ENCODE results near the gene PDZRN4. TPM values are rescaled to one million over a fixed set of nuclear protein-coding genes. Genes with fewer than 3 reads are reported as not detected.

The PDZRN4 gene
- total and polyA plus RNA-seq, 2 of the 4 experiments (the other 2 are of a cell fraction) = not detected

DNA sequence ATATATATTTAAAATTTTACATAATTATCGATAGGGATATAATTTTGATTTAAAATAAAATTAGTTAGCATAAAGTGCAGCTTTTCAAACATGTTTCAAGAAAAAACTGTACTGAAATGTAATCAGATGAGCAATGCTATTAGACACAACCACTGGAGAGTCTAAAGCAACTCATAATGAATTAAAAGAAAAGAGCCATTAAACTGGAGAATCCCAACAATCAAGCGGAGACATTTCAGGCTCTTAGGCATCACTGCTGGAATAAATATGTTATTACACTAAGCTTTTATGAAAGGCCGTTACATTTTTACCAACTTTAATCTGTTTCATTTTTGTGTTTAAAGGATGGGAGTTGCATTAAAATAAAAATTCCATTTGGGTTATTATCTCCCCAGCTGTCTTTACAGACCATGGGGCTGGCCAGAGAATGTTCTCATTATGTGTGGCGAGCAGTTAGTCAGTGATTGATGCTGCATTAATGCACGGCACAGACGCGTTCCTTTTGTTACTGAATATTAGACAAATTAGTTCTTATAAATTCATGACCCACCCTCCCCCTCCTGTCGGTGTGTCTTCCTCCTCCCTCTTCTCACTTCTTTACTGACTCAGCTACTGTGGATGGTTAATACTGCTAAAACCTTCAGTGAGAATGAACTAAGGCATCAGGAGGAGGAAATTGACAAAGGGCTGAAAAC, 156.8 kb downstream of the PDZRN4 start:
- H3K27me3 ChIP-seq (ENCODE audit: control insufficient read depth, insufficient read depth, low read length) = no peaks in the 10 kb centered on the region
- H3K9me1 ChIP-seq (ENCODE audit: insufficient read depth, low read length) = no peaks in the 10 kb centered on the region
- no peak overlapping the region for H4K5ac ChIP-seq (ENCODE audit: low read depth, low read length)
- no peaks in the 10 kb centered on the region for H3K36me3 ChIP-seq (ENCODE audit: control insufficient read depth, insufficient read depth, low read length)
- dilution Hi-C loops (cut with HindIII; ENCODE audit: low sequenced_read_pairs, unreplicated experiment) = no loop called here
- in situ Hi-C loops (cut with MboI; ENCODE audit: low sequenced_read_pairs) = no loop called here
- ChIA-PET POLR2A (ENCODE audit: unreplicated experiment) (no interaction called here), CTCF (no interaction called here)
- no peak overlapping the region for H2BK20ac ChIP-seq (ENCODE audit: low read depth, low read length)
- no peak overlapping the region for H3K18ac ChIP-seq (ENCODE audit: low read depth, low read length)
- H3K9ac ChIP-seq (ENCODE audit: low read depth, low read length) = no peak overlapping the region
- no peak overlapping the region for H3K4me3 ChIP-seq (ENCODE audit: insufficient read depth, low read depth, low read length)
- intact Hi-C loops (cut with micrococcal nuclease) = no loop called here
- no peak for DNase-seq
- no peak overlapping the region for H2AK9ac ChIP-seq (replicated peaks; ENCODE audit: low read depth, low read length, poor library complexity)
- no peak for ATAC-seq (ENCODE audit: low read depth)
- no peak overlapping the region for H4K8ac ChIP-seq (ENCODE audit: low read depth in 2 of 2, low read length in 2 of 2)
- no peak overlapping the region for H3K27ac ChIP-seq (ENCODE audit: insufficient read depth, low read length)
- no TSS peak for BruUV-seq (replicated peaks)
- TF ChIP-seq RFX5 (IDR thresholded peaks at IDR 0.05; ENCODE audit: low read depth, low read length) (no peak), SMC3 (IDR thresholded peaks at IDR 0.05; ENCODE audit: low read depth, low read length) (no peak), BHLHE40 (IDR thresholded peaks at IDR 0.05; ENCODE audit: low read depth, low read length) (no peak), MXI1 (IDR thresholded peaks at IDR 0.05; ENCODE audit: borderline replicate concordance, low read depth, low read length) (no peak), RAD21 (IDR thresholded peaks at IDR 0.05; ENCODE audit: low read length) (no peak), RCOR1 (IDR thresholded peaks at IDR 0.05; ENCODE audit: insufficient replicate concordance, low read length) (no peak), CTCF (conservative IDR thresholded peaks at IDR 0.05; ENCODE audit: low read depth, low read length) (no peak), POLR2A (IDR thresholded peaks at IDR 0.05; ENCODE audit: low read depth, low read length) (no peak), MAZ (IDR thresholded peaks at IDR 0.05; ENCODE audit: borderline replicate concordance, low read depth, low read length) (no peak), FOS (IDR thresholded peaks at IDR 0.05; ENCODE audit: low read depth, low read length) (no peak), CHD1 (IDR thresholded peaks at IDR 0.05; ENCODE audit: low read depth, low read length) (no peak), CEBPB (IDR thresholded peaks at IDR 0.05; ENCODE audit: low read depth, low read length) (no peak), MAFK (IDR thresholded peaks at IDR 0.05; ENCODE audit: low read depth, low read length) (no peak), NFE2L2 (IDR thresholded peaks at IDR 0.05; ENCODE audit: low read depth, low read length) (no peak)
- TF ChIP-seq, protein P1, sequence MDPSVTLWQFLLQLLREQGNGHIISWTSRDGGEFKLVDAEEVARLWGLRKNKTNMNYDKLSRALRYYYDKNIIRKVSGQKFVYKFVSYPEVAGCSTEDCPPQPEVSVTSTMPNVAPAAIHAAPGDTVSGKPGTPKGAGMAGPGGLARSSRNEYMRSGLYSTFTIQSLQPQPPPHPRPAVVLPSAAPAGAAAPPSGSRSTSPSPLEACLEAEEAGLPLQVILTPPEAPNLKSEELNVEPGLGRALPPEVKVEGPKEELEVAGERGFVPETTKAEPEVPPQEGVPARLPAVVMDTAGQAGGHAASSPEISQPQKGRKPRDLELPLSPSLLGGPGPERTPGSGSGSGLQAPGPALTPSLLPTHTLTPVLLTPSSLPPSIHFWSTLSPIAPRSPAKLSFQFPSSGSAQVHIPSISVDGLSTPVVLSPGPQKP (IDR thresholded peaks at IDR 0.05; ENCODE audit: borderline replicate concordance, low read depth, low read length) = no peak
- TF ChIP-seq, protein P2, sequence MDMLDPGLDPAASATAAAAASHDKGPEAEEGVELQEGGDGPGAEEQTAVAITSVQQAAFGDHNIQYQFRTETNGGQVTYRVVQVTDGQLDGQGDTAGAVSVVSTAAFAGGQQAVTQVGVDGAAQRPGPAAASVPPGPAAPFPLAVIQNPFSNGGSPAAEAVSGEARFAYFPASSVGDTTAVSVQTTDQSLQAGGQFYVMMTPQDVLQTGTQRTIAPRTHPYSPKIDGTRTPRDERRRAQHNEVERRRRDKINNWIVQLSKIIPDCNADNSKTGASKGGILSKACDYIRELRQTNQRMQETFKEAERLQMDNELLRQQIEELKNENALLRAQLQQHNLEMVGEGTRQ (IDR thresholded peaks at IDR 0.05; ENCODE audit: low read depth, low read length) = no peak
- no CpG with 5 or more reads among the region's 8 CpGs for WGBS, 2 experiments (ENCODE audit: extremely low coverage in 2 of 2, insufficient read length in 1 of 2)
- no peaks in the 10 kb centered on the region for H3K9me3 ChIP-seq (ENCODE audit: control insufficient read depth, insufficient read depth, low read length)
- H2BK5ac ChIP-seq (ENCODE audit: low read depth, low read length, poor library complexity, severe bottlenecking) = no peak overlapping the region
- H3K79me1 ChIP-seq (ENCODE audit: low read depth in 1 of 2, low read length in 2 of 2) = no peaks in the 10 kb centered on the region
- H2BK15ac ChIP-seq (ENCODE audit: low read depth, low read length) = no peak overlapping the region
- no peak overlapping the region for H2AK5ac ChIP-seq (ENCODE audit: low read depth, low read length)
- H3K4me2 ChIP-seq (ENCODE audit: low read depth, low read length) = no peak overlapping the region
- no peak overlapping the region for H2AFZ ChIP-seq (replicated peaks; ENCODE audit: low read length, poor library complexity)
- H2BK120ac ChIP-seq (ENCODE audit: low read depth, low read length) = no peak overlapping the region
- no peak overlapping the region for H4K91ac ChIP-seq (ENCODE audit: insufficient read depth, low read depth, low read length)
- H4K20me1 ChIP-seq (ENCODE audit: insufficient read depth, low read length) = no peaks in the 10 kb centered on the region
- no peak overlapping the region for H3K4ac ChIP-seq (ENCODE audit: low read depth, low read length)
- H3K23ac ChIP-seq (ENCODE audit: low read depth, low read length) = no peak overlapping the region
- no peak overlapping the region for H3K14ac ChIP-seq (replicated peaks; ENCODE audit: low read depth, low read length)
- no peaks in the 10 kb centered on the region for H3K4me1 ChIP-seq (ENCODE audit: control insufficient read depth, insufficient read depth, low read length)
- H3K56ac ChIP-seq (ENCODE audit: extremely low read depth, insufficient read depth, low read length) = no peak overlapping the region

Measured in IMR-90 (cell line).